K562 (cell line): Measurements from ENCODE around the gene COASY. TPM values are rescaled to one million over a fixed set of nuclear protein-coding genes. Genes with fewer than 3 reads are reported as not detected.

Source experiments
- CHD7 ChIP-seq: fragments of 200-600 bp; sonication (generic); IDR thresholded peaks from one replicate; pipeline ENCODE4 v1.6.1; 2012; ENCODE audit warnings: mild to moderate bottlenecking, low read depth, low read length, inconsistent platforms
- DACH1 ChIP-seq: fragments of 450-650 bp; IDR thresholded peaks from 2 replicates; pipeline ENCODE4 v1.6.1; 2018; ENCODE audit not compliant: partially characterized antibody
- DDX20 ChIP-seq: fragments of 450-650 bp; IDR thresholded peaks from 2 replicates; pipeline ENCODE4 v1.6.1; 2016; ENCODE audit warnings: missing genetic modification characterization, low read depth, mild to moderate bottlenecking, missing compliant biosample characterization, moderate library complexity
- GATA2 ChIP-seq: sonication (generic); formaldehyde crosslinking; IDR thresholded peaks from 2 replicates; pipeline ENCODE4 v1.4.0; 2020; ENCODE audit warnings: mild to moderate bottlenecking, missing genetic modification reagents
- HDAC6 ChIP-seq: IDR thresholded peaks from 2 replicates; pipeline ENCODE4 v1.6.1; 2012; ENCODE audit warnings: low read depth, mild to moderate bottlenecking, control low read depth, inconsistent platforms, low read length, moderate library complexity
- HMGN3 ChIP-seq: IDR thresholded peaks from 2 replicates; pipeline ENCODE4 v1.6.1; 2011; ENCODE audit warnings: borderline replicate concordance, low read depth, mild to moderate bottlenecking, mixed read lengths, low read length; ENCODE audit not compliant: insufficient read length; ENCODE audit errors: extremely low read depth
- HNRNPK ChIP-seq: fragments of 200-400 bp; formaldehyde crosslinking; IDR thresholded peaks from one replicate; pipeline ENCODE4 v1.6.1; 2018; ENCODE audit warnings: mild to moderate bottlenecking, low read depth, low read length; ENCODE audit not compliant: poor library complexity, severe bottlenecking
- PPARD ChIP-seq: fragments of 250-450 bp; sonication (Bioruptor Pico); IDR thresholded peaks from 2 replicates; pipeline ENCODE4 v1.8.0; 2022; ENCODE audit warnings: inconsistent platforms, mild to moderate bottlenecking, moderate library complexity
- STAT5B ChIP-seq: fragments of 250-450 bp; sonication (Bioruptor Pico); IDR thresholded peaks from 2 replicates; pipeline ENCODE4 v1.8.0; 2021; ENCODE audit warnings: mild to moderate bottlenecking, inconsistent platforms
- ZNF146 ChIP-seq: IDR thresholded peaks from one replicate; pipeline ENCODE4 v1.6.1; 2018; ENCODE audit warnings: missing compliant biosample characterization; ENCODE audit not compliant: unreplicated experiment
- ZNF512 ChIP-seq: IDR thresholded peaks from 2 replicates; pipeline ENCODE4 v1.6.1; 2016; ENCODE audit warnings: missing genetic modification characterization, missing compliant biosample characterization
- ZNF699 ChIP-seq: fragments of 250-450 bp; sonication (Bioruptor Pico); IDR thresholded peaks from 2 replicates; pipeline ENCODE4 v1.8.0; 2021; ENCODE audit warnings: mild to moderate bottlenecking, moderate library complexity; ENCODE audit not compliant: insufficient replicate concordance
- ZNF75A ChIP-seq: fragments of 450-650 bp; formaldehyde crosslinking; IDR thresholded peaks from 2 replicates; pipeline ENCODE4 v1.4.0; 2020; ENCODE audit warnings: mild to moderate bottlenecking
- polyA plus RNA-seq, 8 experiments: library from polyadenylated mRNA; depleted of rRNA in 4 of 8; stranded (reverse) in 5 of 8; unstranded in 3 of 8; fragments of >200 nt; fragmentation: Nextera tagmentation in 2 of 8; fragmentation: Illumina TruSeq in 1 of 8; extraction: Ambion mirVana in 2 of 8; extraction: Trizol in 1 of 8; gene quantifications; 2 replicates each; pipeline versions ENCODE4 v1.2.1 to v1.2.3, GENCODE V29; 2011 to 2014; ENCODE audit warnings: inconsistent platforms in 1 of 8, missing spikeins in 1 of 8
- total RNA-seq, 7 experiments: library from RNA; depleted of rRNA in 6 of 7; stranded (reverse); fragments of >200 nt in 6 of 7; fragmentation: Illumina TruSeq in 2 of 7; extraction: Trizol in 2 of 7; gene quantifications; 2 replicates each; pipeline versions ENCODE4 v1.2.1 to v1.2.3, GENCODE V29; 2011 to 2021; ENCODE audit warnings: low replicate concordance in 1 of 7

Gene COASY
- total and polyA plus RNA-seq, 9 of the 15 experiments (the other 6 are each of a cell fraction or from before 2014, with no cell fraction given): 25.4 to 175 (median 62.3) TPM

- peak; percentile 58 for TF ChIP-seq ZNF512
- no peak for TF ChIP-seq DACH1
- no peak for TF ChIP-seq ZNF75A (CRISPR knock-in tag)
- TF ChIP-seq HMGN3: peak; percentile 75
- no peak for TF ChIP-seq HNRNPK
- TF ChIP-seq DDX20 (tag): no peak
- TF ChIP-seq PPARD (CRISPR knock-in tag): no peak
- TF ChIP-seq GATA2 (CRISPR knock-in tag): peak; percentile 39; the same call in 1 of the 2 replicates
- TF ChIP-seq STAT5B (CRISPR knock-in tag): no peak
- TF ChIP-seq ZNF699: no peak
- TF ChIP-seq CHD7: no peak
- TF ChIP-seq HDAC6: no peak
- no peak for TF ChIP-seq ZNF146 (CRISPR knock-in tag)
Observed at GRCh38 chr17:42531455-42532354, 30.2 kb upstream of the COASY start (continued).
